Activated naive CD4-positive, alpha-beta T cell treated with anti-CD3 and anti-CD28 coated beads, Interleukin-2, amount 50 U/mL, for 16 hours (primary cell): ENCODE measurements around the gene FAM81A.
"Not testable (repeated sequence)": the region's sequence is repeated elsewhere in the genome, so short reads cannot be mapped to it uniquely, and the experiment has no call there.

Experiments used
- DNase-seq: peaks from one replicate; pipeline ENCODE4 v3.0.0-alpha.2; 2020

The FAM81A gene

GRCh38 chr15:59437817-59438624, at the start of gene FAM81A:
TSS of gene FAM81A (plus strand) at chr15:59438186. CDS start at chr15:59458627, 20,441 bp downstream.
- DNase-seq: peak; percentile 44

- DNase-seq: no peak
Measured at GRCh38 chr15:59388670-59389069, 49.3 kb upstream of the FAM81A start.

- DNase-seq: no peak
Measured at GRCh38 chr15:59392299-59392698, 45.7 kb upstream of the FAM81A start.

- no peak for DNase-seq
Measured at GRCh38 chr15:59394166-59394661, 43.8 kb upstream of the FAM81A start.

GRCh38 chr15:59396211-59396610, 41.8 kb upstream of the FAM81A start:
- DNase-seq: no peak

GRCh38 chr15:59396679-59397078, 41.3 kb upstream of the FAM81A start:
- no peak for DNase-seq

GRCh38 chr15:59398220-59398619, 39.8 kb upstream of the FAM81A start:
- no peak for DNase-seq

GRCh38 chr15:59399465-59400102, 38.4 kb upstream of the FAM81A start:
- DNase-seq: no peak

- DNase-seq: no peak
Measured at GRCh38 chr15:59400103-59400813, 37.7 kb upstream of the FAM81A start.

GRCh38 chr15:59401051-59401823, 36.7 kb upstream of the FAM81A start:
- DNase-seq: not testable (repeated sequence)

- no peak for DNase-seq
Measured at GRCh38 chr15:59401824-59402569, 36.0 kb upstream of the FAM81A start.

GRCh38 chr15:59405079-59405478, 32.9 kb upstream of the FAM81A start:
- DNase-seq: no peak

- DNase-seq: no peak
Measured at GRCh38 chr15:59406446-59406845, 31.5 kb upstream of the FAM81A start.

GRCh38 chr15:59407946-59408345, 30.0 kb upstream of the FAM81A start:
- DNase-seq: no peak

- DNase-seq: no peak
Measured at GRCh38 chr15:59410391-59410896, 27.5 kb upstream of the FAM81A start.

GRCh38 chr15:59413577-59413976, 24.4 kb upstream of the FAM81A start:
- DNase-seq: no peak

GRCh38 chr15:59416816-59417215, 21.2 kb upstream of the FAM81A start:
- DNase-seq: no peak

- no peak for DNase-seq
Measured at GRCh38 chr15:59419170-59419569, 18.8 kb upstream of the FAM81A start.

GRCh38 chr15:59420108-59420507, 17.9 kb upstream of the FAM81A start:
- DNase-seq: no peak

GRCh38 chr15:59420986-59421618, 16.9 kb upstream of the FAM81A start:
- no peak for DNase-seq

- DNase-seq: no peak
Measured at GRCh38 chr15:59424616-59425015, 13.4 kb upstream of the FAM81A start.
